Fibroblast of mammary gland (primary cell): ENCODE measurements around the gene PLXNA2.

Source experiments
- DNase-seq: peaks from one replicate; pipeline ENCODE4 v3.0.0-alpha.2; 2010; ENCODE audit warnings: low read depth
- H3K4me3 ChIP-seq: 2 replicates; pipeline ENCODE4 v1.5.1; 2011; ENCODE audit warnings: low read depth, mild to moderate bottlenecking, low read length, moderate library complexity; ENCODE audit not compliant: control insufficient read depth
- CTCF ChIP-seq: conservative IDR thresholded peaks from 2 replicates; pipeline ENCODE4 v1.5.1; 2011; ENCODE audit warnings: low read depth, low read length, inconsistent platforms; ENCODE audit not compliant: control insufficient read depth, insufficient read depth

PLXNA2 gene

GRCh38 chr1:208047476-208047934 lies 196.7 kb downstream of the PLXNA2 start:
- DNase-seq, result peak; percentile 36
- TF ChIP-seq CTCF, result no peak
- H3K4me3 ChIP-seq, result no peak overlapping the region

GRCh38 chr1:208045463-208046260 lies 198.5 kb downstream of the PLXNA2 start:
- no peak for TF ChIP-seq CTCF
- DNase-seq, result no peak
- no peak overlapping the region for H3K4me3 ChIP-seq

DNA sequence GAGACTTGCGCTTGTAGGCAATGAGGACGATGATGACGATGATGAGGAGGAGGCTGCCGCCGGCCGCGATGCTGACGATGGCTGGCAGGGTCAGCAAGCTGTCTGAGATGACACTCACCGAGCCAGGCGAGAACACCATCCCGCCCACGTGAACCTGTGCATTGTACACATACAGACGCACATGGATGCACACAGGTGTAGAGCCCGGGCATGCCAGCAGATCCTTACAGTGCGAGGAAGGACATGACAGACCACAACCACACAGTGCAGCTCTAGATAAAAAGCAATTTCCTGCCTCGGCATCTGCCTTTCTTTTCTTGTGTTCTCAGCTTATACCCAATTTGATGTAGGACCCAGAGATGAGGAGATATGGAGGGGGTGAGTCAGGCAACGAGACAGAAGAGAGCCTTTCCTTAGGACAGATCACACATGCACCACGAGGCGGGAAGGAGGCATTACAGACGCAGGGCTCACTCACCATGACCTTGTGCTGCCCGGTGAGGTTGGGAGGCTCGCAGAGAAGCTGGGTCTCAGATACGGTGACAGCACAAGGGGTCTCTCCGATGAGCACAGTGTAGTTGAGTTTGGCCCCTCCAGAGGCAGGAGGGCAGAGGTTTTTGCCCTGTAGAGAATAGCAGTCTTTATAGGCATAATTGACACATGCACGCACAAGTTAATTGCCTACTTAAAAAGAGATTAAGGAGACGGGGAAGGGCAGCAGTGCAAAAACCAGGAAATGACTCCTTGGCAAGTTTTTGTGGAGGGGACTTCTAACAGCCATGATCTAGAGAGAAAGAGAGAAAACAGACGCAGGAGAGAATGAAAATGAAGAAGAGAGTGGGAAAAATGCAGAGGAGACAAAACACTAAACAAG lies 199.4 kb downstream of the PLXNA2 start:
- H3K4me3 ChIP-seq, result no peak overlapping the region
- no peak for TF ChIP-seq CTCF
- no peak for DNase-seq

- TF ChIP-seq CTCF, result no peak
- no peak for DNase-seq
Measured at GRCh38 chr1:208043691-208044181, 200.4 kb downstream of the PLXNA2 start.

DNA sequence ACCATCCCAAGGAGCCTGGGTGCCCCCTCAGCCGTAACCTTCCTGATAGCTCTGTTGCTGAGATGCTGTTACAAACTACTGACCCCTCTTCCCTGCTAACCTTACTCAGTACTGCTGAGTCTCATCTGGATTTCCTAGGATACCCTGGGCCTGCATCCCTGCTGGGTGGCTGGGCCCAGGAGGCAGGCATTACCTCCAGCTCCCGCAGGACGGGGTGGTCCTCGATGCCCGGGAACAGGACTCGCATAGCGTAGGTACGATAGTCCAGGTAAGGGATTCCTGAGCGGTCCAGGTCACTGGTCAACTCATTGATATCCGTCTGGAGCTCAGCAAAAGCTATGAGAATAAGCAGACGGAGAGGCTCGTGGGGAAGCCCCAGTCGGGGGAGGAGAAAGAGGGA lies 201.3 kb downstream of the PLXNA2 start:
- no peak for DNase-seq
- TF ChIP-seq CTCF, result no peak
- H3K4me3 ChIP-seq, result no peak overlapping the region

More at GRCh38 chr1:208043691-208044181, 200.4 kb downstream of the PLXNA2 start:
- no peak overlapping the region for H3K4me3 ChIP-seq

DNA sequence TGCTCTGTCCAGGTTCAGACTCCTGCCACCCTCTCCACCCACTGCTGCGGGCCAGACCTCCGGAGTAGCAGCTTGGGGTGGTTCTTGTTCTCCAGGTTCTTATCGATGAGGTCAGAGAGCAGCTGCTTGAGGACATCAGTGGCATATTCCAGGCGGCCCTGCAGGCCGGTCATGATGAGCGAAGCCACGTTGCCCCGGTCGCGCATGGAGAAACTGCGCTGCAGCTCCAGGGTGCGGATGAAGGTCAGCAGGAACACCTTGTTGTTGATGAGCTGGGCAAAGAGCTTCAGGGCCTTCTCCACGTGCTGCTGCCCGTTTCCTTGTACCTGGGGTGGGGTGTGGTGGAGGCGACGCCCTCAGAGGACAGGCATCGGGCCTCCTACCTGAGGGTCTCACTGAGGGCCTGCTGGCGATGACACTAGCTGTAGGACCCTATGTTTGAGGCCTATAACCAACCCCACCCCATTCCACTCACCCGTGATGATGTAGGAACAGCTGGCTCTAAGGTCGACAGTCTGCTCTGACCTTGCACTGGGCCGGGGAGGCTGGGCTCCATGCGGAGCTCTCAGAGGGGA lies 202.1 kb downstream of the PLXNA2 start:
- no peak for TF ChIP-seq CTCF
- no peak for DNase-seq
- no peak overlapping the region for H3K4me3 ChIP-seq
